Activated naive CD8-positive, alpha-beta T cell treated with anti-CD3 and anti-CD28 coated beads, Interleukin-2, amount 50 U/mL, for 24 hours (primary cell): ENCODE data around the gene ADAMTS19.
"Not testable (repeated sequence)": the region's sequence is repeated elsewhere in the genome, so short reads cannot be mapped to it uniquely, and the experiment has no call there.

Experiments
- ATAC-seq: fragments of 150-1000 bp; cut with Tn5 transposase; one replicate; pipeline ENCODE4 v1.10.0; 2021
- DNase-seq: peaks from one replicate; pipeline ENCODE4 v3.0.0; 2021
- H3K27ac Mint-ChIP-seq: one replicate; pipeline ENCODE4 v1.8.0; 2021; ENCODE audit warnings: mild to moderate bottlenecking, mixed read lengths
- H3K27me3 Mint-ChIP-seq: one replicate; pipeline ENCODE4 v1.8.0; 2021; ENCODE audit warnings: mixed read lengths
- H3K36me3 Mint-ChIP-seq: one replicate; pipeline ENCODE4 v1.8.0; 2021; ENCODE audit warnings: low read depth, mixed read lengths
- H3K4me1 Mint-ChIP-seq: one replicate; pipeline ENCODE4 v1.8.0; 2021; ENCODE audit warnings: mixed read lengths
- H3K4me3 Mint-ChIP-seq: one replicate; pipeline ENCODE4 v1.8.0; 2021; ENCODE audit warnings: mild to moderate bottlenecking, moderate library complexity, mixed read lengths
- H3K9me3 Mint-ChIP-seq: one replicate; pipeline ENCODE4 v1.8.0; 2021; ENCODE audit warnings: mixed read lengths

The ADAMTS19 gene

GRCh38 chr5:129506086-129506485, 46.0 kb downstream of the ADAMTS19 start:
- DNase-seq, result no peak
- Mint-ChIP-seq H3K4me3 (no peak overlapping the region), H3K27me3 (no peaks in the 10 kb centered on the region), H3K4me1 (no peaks in the 10 kb centered on the region), H3K27ac (no peak overlapping the region), H3K36me3 (no peaks in the 10 kb centered on the region), H3K9me3 (no peaks in the 10 kb centered on the region)
- no peak for ATAC-seq

- no peak overlapping the region for H3K27ac Mint-ChIP-seq
- DNase-seq (no peak), ATAC-seq (no peak)
- no peaks in the 10 kb centered on the region for H3K9me3 Mint-ChIP-seq
- no peak overlapping the region for H3K4me3 Mint-ChIP-seq
- H3K27me3 Mint-ChIP-seq, result no peaks in the 10 kb centered on the region
- H3K4me1 Mint-ChIP-seq, result no peaks in the 10 kb centered on the region
- no peaks in the 10 kb centered on the region for H3K36me3 Mint-ChIP-seq
Observed at GRCh38 chr5:129506950-129507349, 46.9 kb downstream of the ADAMTS19 start.

- no peaks in the 10 kb centered on the region for H3K36me3 Mint-ChIP-seq
- H3K4me1 Mint-ChIP-seq, result no peaks in the 10 kb centered on the region
- H3K9me3 Mint-ChIP-seq, result no peaks in the 10 kb centered on the region
- H3K27me3 Mint-ChIP-seq, result no peaks in the 10 kb centered on the region
- ATAC-seq (no peak), DNase-seq (no peak)
- H3K4me3 Mint-ChIP-seq, result no peak overlapping the region
- no peak overlapping the region for H3K27ac Mint-ChIP-seq
Observed at GRCh38 chr5:129507527-129507926, 47.4 kb downstream of the ADAMTS19 start.

- no peak overlapping the region for H3K4me3 Mint-ChIP-seq
- no peaks in the 10 kb centered on the region for H3K36me3 Mint-ChIP-seq
- H3K9me3 Mint-ChIP-seq, result no peaks in the 10 kb centered on the region
- no peaks in the 10 kb centered on the region for H3K27me3 Mint-ChIP-seq
- no peak for DNase-seq
- ATAC-seq, result no peak
- H3K4me1 Mint-ChIP-seq, result no peaks in the 10 kb centered on the region
- no peak overlapping the region for H3K27ac Mint-ChIP-seq
Observed at GRCh38 chr5:129508606-129509005, 48.5 kb downstream of the ADAMTS19 start.

- Mint-ChIP-seq H3K9me3 (no peaks in the 10 kb centered on the region), H3K36me3 (no peaks in the 10 kb centered on the region), H3K27me3 (no peaks in the 10 kb centered on the region), H3K27ac (no peak overlapping the region), H3K4me1 (no peaks in the 10 kb centered on the region), H3K4me3 (no peak overlapping the region)
- ATAC-seq (no peak), DNase-seq (no peak)
Observed at GRCh38 chr5:129509363-129509975, 49.4 kb downstream of the ADAMTS19 start.

GRCh38 chr5:129511291-129511690, 51.2 kb downstream of the ADAMTS19 start:
- Mint-ChIP-seq H3K4me1 (no peaks in the 10 kb centered on the region), H3K27ac (no peak overlapping the region), H3K9me3 (peaks cover 4% of the 10 kb centered on the region), H3K27me3 (no peaks in the 10 kb centered on the region), H3K4me3 (no peak overlapping the region), H3K36me3 (no peaks in the 10 kb centered on the region)
- DNase-seq (no peak), ATAC-seq (no peak)

GRCh38 chr5:129541051-129541450, 81.0 kb downstream of the ADAMTS19 start:
- DNase-seq (no peak), ATAC-seq (no peak)
- Mint-ChIP-seq H3K4me1 (no peaks in the 10 kb centered on the region), H3K4me3 (no peak overlapping the region), H3K27me3 (no peaks in the 10 kb centered on the region), H3K36me3 (no peaks in the 10 kb centered on the region), H3K9me3 (peaks cover 4% of the 10 kb centered on the region), H3K27ac (no peak overlapping the region)

GRCh38 chr5:129541648-129542251, 81.7 kb downstream of the ADAMTS19 start:
- no peak overlapping the region for H3K4me3 Mint-ChIP-seq
- no peaks in the 10 kb centered on the region for H3K4me1 Mint-ChIP-seq
- no peaks in the 10 kb centered on the region for H3K36me3 Mint-ChIP-seq
- H3K27me3 Mint-ChIP-seq, result no peaks in the 10 kb centered on the region
- H3K9me3 Mint-ChIP-seq, result peaks cover 10% of the 10 kb centered on the region
- no peak for ATAC-seq
- H3K27ac Mint-ChIP-seq, result no peak overlapping the region
- DNase-seq, result no peak

GRCh38 chr5:129547137-129547536, 87.0 kb downstream of the ADAMTS19 start:
- DNase-seq (no peak), ATAC-seq (no peak)
- Mint-ChIP-seq H3K27ac (no peak overlapping the region), H3K4me1 (no peaks in the 10 kb centered on the region), H3K4me3 (no peak overlapping the region), H3K27me3 (no peaks in the 10 kb centered on the region), H3K9me3 (peaks cover 17% of the 10 kb centered on the region), H3K36me3 (no peaks in the 10 kb centered on the region)

GRCh38 chr5:129554134-129554904, 94.2 kb downstream of the ADAMTS19 start:
- Mint-ChIP-seq H3K27me3 (no peaks in the 10 kb centered on the region), H3K9me3 (no peaks in the 10 kb centered on the region), H3K27ac (no peak overlapping the region), H3K36me3 (no peaks in the 10 kb centered on the region), H3K4me1 (no peaks in the 10 kb centered on the region), H3K4me3 (no peak overlapping the region)
- ATAC-seq (no peak), DNase-seq (no peak)

GRCh38 chr5:129563585-129563984, 103.5 kb downstream of the ADAMTS19 start:
- DNase-seq (no peak), ATAC-seq (no peak)
- Mint-ChIP-seq H3K4me3 (no peak overlapping the region), H3K36me3 (no peaks in the 10 kb centered on the region), H3K9me3 (peaks cover 8% of the 10 kb centered on the region), H3K27ac (no peak overlapping the region), H3K27me3 (no peaks in the 10 kb centered on the region), H3K4me1 (no peaks in the 10 kb centered on the region)

- DNase-seq, result no peak
- Mint-ChIP-seq H3K27me3 (no peaks in the 10 kb centered on the region), H3K9me3 (peaks cover 5% of the 10 kb centered on the region), H3K4me3 (no peak overlapping the region), H3K36me3 (no peaks in the 10 kb centered on the region), H3K27ac (no peak overlapping the region), H3K4me1 (no peaks in the 10 kb centered on the region)
- ATAC-seq, result no peak
Observed at GRCh38 chr5:129569295-129569694, 109.2 kb downstream of the ADAMTS19 start.

GRCh38 chr5:129572060-129572459, 112.0 kb downstream of the ADAMTS19 start:
- no peak for ATAC-seq

GRCh38 chr5:129584496-129584895, 124.4 kb downstream of the ADAMTS19 start:
- H3K9me3 Mint-ChIP-seq, H3K4me1 Mint-ChIP-seq, H3K4me3 Mint-ChIP-seq, H3K36me3 Mint-ChIP-seq, DNase-seq, ATAC-seq, H3K27ac Mint-ChIP-seq, H3K27me3 Mint-ChIP-seq: not testable (repeated sequence)

More at GRCh38 chr5:129572060-129572459, 112.0 kb downstream of the ADAMTS19 start:
- no peak for DNase-seq
- Mint-ChIP-seq H3K4me1 (no peaks in the 10 kb centered on the region), H3K27me3 (no peaks in the 10 kb centered on the region), H3K4me3 (no peak overlapping the region), H3K27ac (no peak overlapping the region), H3K36me3 (no peaks in the 10 kb centered on the region), H3K9me3 (peaks cover 4% of the 10 kb centered on the region)

GRCh38 chr5:129591508-129592160, 131.5 kb downstream of the ADAMTS19 start:
- no peaks in the 10 kb centered on the region for H3K4me1 Mint-ChIP-seq
- H3K27ac Mint-ChIP-seq, result no peak overlapping the region
- H3K4me3 Mint-ChIP-seq, result no peak overlapping the region
- DNase-seq (no peak), ATAC-seq (no peak)
- no peaks in the 10 kb centered on the region for H3K27me3 Mint-ChIP-seq
- no peaks in the 10 kb centered on the region for H3K9me3 Mint-ChIP-seq
- H3K36me3 Mint-ChIP-seq, result no peaks in the 10 kb centered on the region
